ENCODE data around the gene CERCAM. TPM values are rescaled to one million over a fixed set of nuclear protein-coding genes. Genes with fewer than 3 reads are reported as not detected.

The CERCAM gene
- total and polyA plus RNA-seq, 2 of the 4 experiments (the other 2 are of a cell fraction) = 15.1 to 118 TPM

DNA sequence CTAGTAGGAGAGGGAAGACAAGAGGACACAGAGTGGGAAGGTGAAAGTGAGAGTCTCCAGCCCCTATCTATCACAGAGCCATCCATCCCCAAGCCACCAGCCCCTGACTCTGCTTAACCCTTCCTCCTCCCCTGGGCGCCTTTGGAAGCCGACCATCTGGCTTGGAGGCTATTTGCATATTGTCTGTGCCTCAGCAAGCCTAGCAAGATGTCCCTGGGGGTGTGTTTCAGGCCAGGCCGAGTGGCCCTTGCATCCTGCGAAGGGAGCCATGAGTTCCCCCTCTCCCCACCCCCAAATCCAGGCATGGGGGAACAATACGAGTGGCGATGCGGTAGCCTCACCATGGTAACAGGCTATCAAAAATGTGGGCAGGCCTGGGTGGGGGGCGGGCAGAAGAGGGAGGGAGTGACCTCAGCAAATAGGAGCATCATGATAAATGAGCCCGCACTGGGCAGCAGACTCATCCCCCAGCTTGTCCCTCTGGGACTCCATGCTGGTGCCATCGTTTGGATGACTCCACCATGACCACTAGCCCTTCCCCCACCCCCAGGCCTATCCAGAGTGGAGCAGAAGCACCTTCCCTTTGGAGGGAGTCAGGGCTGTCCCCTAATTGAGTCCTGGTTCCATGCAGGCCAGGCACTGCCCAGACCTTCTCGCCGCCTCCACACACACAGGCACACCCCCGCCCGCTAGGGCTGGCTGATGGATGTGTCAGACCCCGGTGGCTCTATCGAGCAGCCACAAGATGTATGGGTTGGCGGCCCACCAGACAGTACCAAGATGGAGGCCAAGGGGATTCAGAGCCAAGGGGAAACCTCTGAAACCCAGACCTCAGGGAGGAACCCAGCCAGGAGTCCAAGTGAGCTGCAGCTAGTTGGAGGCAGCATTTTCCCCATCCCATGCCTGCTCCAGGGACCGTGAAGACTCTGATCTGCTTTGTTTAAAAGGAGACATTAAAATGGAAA lies 34.9 kb upstream of the CERCAM start:
- ChIA-PET POLR2A (ENCODE audit: unreplicated experiment) (no interaction called here), CTCF (no interaction called here)

More for the DNA sequence above, 34.9 kb upstream of the CERCAM start:
- intact Hi-C loops (cut with micrococcal nuclease) = no loop called here
- H3K79me1 ChIP-seq (ENCODE audit: low read depth in 1 of 2, low read length in 2 of 2) = peaks cover 7 to 48% of the 10 kb centered on the region in 2 experiments
- TF ChIP-seq CEBPB (IDR thresholded peaks at IDR 0.05; ENCODE audit: low read depth, low read length) (no peak), RFX5 (IDR thresholded peaks at IDR 0.05; ENCODE audit: low read depth, low read length) (no peak), NFE2L2 (IDR thresholded peaks at IDR 0.05; ENCODE audit: low read depth, low read length) (no peak), RCOR1 (IDR thresholded peaks at IDR 0.05; ENCODE audit: insufficient replicate concordance, low read length) (no peak)
- TF ChIP-seq, protein P1, sequence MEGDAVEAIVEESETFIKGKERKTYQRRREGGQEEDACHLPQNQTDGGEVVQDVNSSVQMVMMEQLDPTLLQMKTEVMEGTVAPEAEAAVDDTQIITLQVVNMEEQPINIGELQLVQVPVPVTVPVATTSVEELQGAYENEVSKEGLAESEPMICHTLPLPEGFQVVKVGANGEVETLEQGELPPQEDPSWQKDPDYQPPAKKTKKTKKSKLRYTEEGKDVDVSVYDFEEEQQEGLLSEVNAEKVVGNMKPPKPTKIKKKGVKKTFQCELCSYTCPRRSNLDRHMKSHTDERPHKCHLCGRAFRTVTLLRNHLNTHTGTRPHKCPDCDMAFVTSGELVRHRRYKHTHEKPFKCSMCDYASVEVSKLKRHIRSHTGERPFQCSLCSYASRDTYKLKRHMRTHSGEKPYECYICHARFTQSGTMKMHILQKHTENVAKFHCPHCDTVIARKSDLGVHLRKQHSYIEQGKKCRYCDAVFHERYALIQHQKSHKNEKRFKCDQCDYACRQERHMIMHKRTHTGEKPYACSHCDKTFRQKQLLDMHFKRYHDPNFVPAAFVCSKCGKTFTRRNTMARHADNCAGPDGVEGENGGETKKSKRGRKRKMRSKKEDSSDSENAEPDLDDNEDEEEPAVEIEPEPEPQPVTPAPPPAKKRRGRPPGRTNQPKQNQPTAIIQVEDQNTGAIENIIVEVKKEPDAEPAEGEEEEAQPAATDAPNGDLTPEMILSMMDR (conservative IDR thresholded peaks at IDR 0.05; ENCODE audit: low read depth, low read length) = no peak
- peaks cover 11% of the 10 kb centered on the region; the same call in 1 of the 2 replicates for H4K20me1 ChIP-seq (ENCODE audit: insufficient read depth, low read length)
- dilution Hi-C loops (cut with HindIII; ENCODE audit: low sequenced_read_pairs, unreplicated experiment) = no loop called here
- no peak overlapping the region for H3K4ac ChIP-seq (ENCODE audit: low read depth, low read length)
- H2AK5ac ChIP-seq (ENCODE audit: low read depth, low read length) = no peak overlapping the region
- no peak overlapping the region for H3K4me2 ChIP-seq (ENCODE audit: low read depth, low read length)
- no peak overlapping the region for H2BK20ac ChIP-seq (ENCODE audit: low read depth, low read length)
- no peak overlapping the region for H3K9ac ChIP-seq (ENCODE audit: low read depth, low read length)
- H4K91ac ChIP-seq (ENCODE audit: insufficient read depth, low read depth, low read length) = no peak overlapping the region
- BruUV-seq (replicated peaks) = no TSS peak
- no peak overlapping the region for H4K8ac ChIP-seq (ENCODE audit: low read depth in 2 of 2, low read length in 2 of 2)
- 70% methylated on average over 3 of the region's 18 CpGs; no CpG with 5 or more reads in 1 of the 2 experiments for WGBS, 2 experiments (ENCODE audit: extremely low coverage in 2 of 2, insufficient read length in 1 of 2)
- H3K4me1 ChIP-seq (ENCODE audit: control insufficient read depth, insufficient read depth, low read length) = no peaks in the 10 kb centered on the region
- no peak overlapping the region for H2AFZ ChIP-seq (replicated peaks; ENCODE audit: low read length, poor library complexity)
- no peak overlapping the region for H3K18ac ChIP-seq (ENCODE audit: low read depth, low read length)
- H3K23ac ChIP-seq (ENCODE audit: low read depth, low read length) = no peak overlapping the region
- no peak overlapping the region for H3K4me3 ChIP-seq (ENCODE audit: insufficient read depth, low read depth, low read length)
- DNase-seq (no peak), ATAC-seq (ENCODE audit: low read depth) (no peak)
- in situ Hi-C loops (cut with MboI; ENCODE audit: low sequenced_read_pairs) = no loop called here
- H3K27me3 ChIP-seq (ENCODE audit: control insufficient read depth, insufficient read depth, low read length) = no peaks in the 10 kb centered on the region
- no peak overlapping the region for H3K27ac ChIP-seq (ENCODE audit: insufficient read depth, low read length)
- H4K5ac ChIP-seq (ENCODE audit: low read depth, low read length) = no peak overlapping the region
- H3K14ac ChIP-seq (replicated peaks; ENCODE audit: low read depth, low read length) = no peak overlapping the region
- no peaks in the 10 kb centered on the region for H3K9me3 ChIP-seq (ENCODE audit: control insufficient read depth, insufficient read depth, low read length)
- no peak overlapping the region for H2BK5ac ChIP-seq (ENCODE audit: low read depth, low read length, poor library complexity, severe bottlenecking)
- peaks cover 45% of the 10 kb centered on the region for H3K36me3 ChIP-seq (ENCODE audit: control insufficient read depth, insufficient read depth, low read length)
- H3K9me1 ChIP-seq (ENCODE audit: insufficient read depth, low read length) = peaks cover 7% of the 10 kb centered on the region; the same call in 1 of the 2 replicates
- no peak overlapping the region for H2BK15ac ChIP-seq (ENCODE audit: low read depth, low read length)
- H3K56ac ChIP-seq (ENCODE audit: extremely low read depth, insufficient read depth, low read length) = no peak overlapping the region
- H2AK9ac ChIP-seq (replicated peaks; ENCODE audit: low read depth, low read length, poor library complexity) = no peak overlapping the region
- H2BK120ac ChIP-seq (ENCODE audit: low read depth, low read length) = no peak overlapping the region

Data from IMR-90 (cell line).